ENCODE data around the gene USP35. TPM values are rescaled to one million over a fixed set of nuclear protein-coding genes. Genes with fewer than 3 reads are reported as not detected.

USP35 gene
- total RNA-seq, 1 experiment from 2014 or later = 6.0 TPM

DNA sequence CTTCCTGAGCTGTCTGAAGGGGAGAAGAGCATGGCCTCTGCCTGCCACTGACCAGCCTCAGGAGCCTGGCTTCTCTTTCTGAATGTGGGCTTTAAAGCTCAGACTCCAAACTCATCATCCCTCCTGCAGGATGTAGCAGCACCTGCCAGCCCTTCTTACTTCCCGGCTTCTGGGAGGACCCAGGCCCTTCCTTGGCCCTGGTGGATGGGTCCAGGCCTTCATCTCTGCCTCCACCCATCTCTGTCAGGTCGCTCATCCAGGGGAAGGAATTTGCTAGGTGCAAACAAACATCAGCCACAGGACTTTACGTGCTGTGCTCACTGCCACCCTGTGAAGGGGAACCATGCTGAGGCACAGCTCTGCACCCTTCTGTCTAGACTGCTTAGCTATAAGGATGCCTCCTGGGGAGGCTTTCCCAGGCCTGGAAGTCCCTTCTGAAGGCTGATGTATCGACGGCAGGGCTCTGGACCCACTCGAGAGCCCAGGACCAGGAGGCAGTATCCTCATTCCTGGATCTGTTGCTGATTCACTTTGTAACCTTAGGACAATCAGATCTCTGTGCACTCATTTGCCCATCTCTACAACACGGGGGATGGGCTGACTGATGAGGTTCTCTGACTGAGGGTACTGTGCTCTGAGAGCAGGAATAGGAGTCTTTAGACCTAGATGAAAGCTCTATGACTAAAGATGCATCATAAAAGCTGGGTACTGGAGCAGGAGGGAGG lies 30.9 kb downstream of the USP35 start:
- intact Hi-C loops (cut with micrococcal nuclease) = no loop called here
- H3K4me1 ChIP-seq (ENCODE audit: control insufficient read depth in 1 of 2, insufficient read depth in 2 of 2, low read length in 2 of 2) = peaks cover 0 to 7% of the 10 kb centered on the region in 2 experiments; a peak in 2 of 4 replicates
- no peaks in the 10 kb centered on the region for H3K27me3 ChIP-seq (ENCODE audit: insufficient read depth, low read length)
- no peaks in the 10 kb centered on the region for H3K79me2 ChIP-seq (ENCODE audit: insufficient read depth, low read length)
- H3K4me2 ChIP-seq (ENCODE audit: low read length) = no peak overlapping the region
- no peak overlapping the region for H2AFZ ChIP-seq (ENCODE audit: low read depth, low read length, poor library complexity, severe bottlenecking)
- H3K4me3 ChIP-seq (replicated peaks in 1 of 2; ENCODE audit: low read depth in 1 of 2, low read length in 2 of 2) = no peak overlapping the region
- ATAC-seq = no peak
- CTCF ChIA-PET = interaction anchor here (0.9 kb wide), 1 partner anchor 9 kb away, joined by 3 read pairs; no protein-coding TSS in a partner anchor
- TF ChIP-seq FOSL1 (IDR thresholded peaks at IDR 0.05; ENCODE audit: low read depth) (no peak), SIN3A (IDR thresholded peaks at IDR 0.05; ENCODE audit: low read depth) (no peak), ZNF274 (IDR thresholded peaks at IDR 0.05; ENCODE audit: low read depth, low read length) (no peak), EZH2phosphoT487 (IDR thresholded peaks at IDR 0.05; ENCODE audit: borderline replicate concordance) (no peak), CBX3 (IDR thresholded peaks at IDR 0.05; ENCODE audit: low read depth) (no peak), YY1 (IDR thresholded peaks at IDR 0.05; ENCODE audit: extremely low read depth, insufficient replicate concordance, low read depth, low read length) (no peak), EZH2 (IDR thresholded peaks at IDR 0.05) (no peak), ELF1 (IDR thresholded peaks at IDR 0.05; ENCODE audit: borderline replicate concordance, low read depth) (no peak), RAD21 (IDR thresholded peaks at IDR 0.05; ENCODE audit: low read depth) (no peak), CEBPB (IDR thresholded peaks at IDR 0.05; ENCODE audit: low read depth) (no peak)
- TF ChIP-seq, protein P1, sequence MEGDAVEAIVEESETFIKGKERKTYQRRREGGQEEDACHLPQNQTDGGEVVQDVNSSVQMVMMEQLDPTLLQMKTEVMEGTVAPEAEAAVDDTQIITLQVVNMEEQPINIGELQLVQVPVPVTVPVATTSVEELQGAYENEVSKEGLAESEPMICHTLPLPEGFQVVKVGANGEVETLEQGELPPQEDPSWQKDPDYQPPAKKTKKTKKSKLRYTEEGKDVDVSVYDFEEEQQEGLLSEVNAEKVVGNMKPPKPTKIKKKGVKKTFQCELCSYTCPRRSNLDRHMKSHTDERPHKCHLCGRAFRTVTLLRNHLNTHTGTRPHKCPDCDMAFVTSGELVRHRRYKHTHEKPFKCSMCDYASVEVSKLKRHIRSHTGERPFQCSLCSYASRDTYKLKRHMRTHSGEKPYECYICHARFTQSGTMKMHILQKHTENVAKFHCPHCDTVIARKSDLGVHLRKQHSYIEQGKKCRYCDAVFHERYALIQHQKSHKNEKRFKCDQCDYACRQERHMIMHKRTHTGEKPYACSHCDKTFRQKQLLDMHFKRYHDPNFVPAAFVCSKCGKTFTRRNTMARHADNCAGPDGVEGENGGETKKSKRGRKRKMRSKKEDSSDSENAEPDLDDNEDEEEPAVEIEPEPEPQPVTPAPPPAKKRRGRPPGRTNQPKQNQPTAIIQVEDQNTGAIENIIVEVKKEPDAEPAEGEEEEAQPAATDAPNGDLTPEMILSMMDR (IDR thresholded peaks at IDR 0.05 in 2 of 3, conservative IDR thresholded peaks at IDR 0.05 in 1 of 3; ENCODE audit: borderline replicate concordance in 1 of 3, insufficient read depth in 1 of 3, low read depth in 2 of 3, low read length in 2 of 3) = no peak
- TF ChIP-seq, protein P2, sequence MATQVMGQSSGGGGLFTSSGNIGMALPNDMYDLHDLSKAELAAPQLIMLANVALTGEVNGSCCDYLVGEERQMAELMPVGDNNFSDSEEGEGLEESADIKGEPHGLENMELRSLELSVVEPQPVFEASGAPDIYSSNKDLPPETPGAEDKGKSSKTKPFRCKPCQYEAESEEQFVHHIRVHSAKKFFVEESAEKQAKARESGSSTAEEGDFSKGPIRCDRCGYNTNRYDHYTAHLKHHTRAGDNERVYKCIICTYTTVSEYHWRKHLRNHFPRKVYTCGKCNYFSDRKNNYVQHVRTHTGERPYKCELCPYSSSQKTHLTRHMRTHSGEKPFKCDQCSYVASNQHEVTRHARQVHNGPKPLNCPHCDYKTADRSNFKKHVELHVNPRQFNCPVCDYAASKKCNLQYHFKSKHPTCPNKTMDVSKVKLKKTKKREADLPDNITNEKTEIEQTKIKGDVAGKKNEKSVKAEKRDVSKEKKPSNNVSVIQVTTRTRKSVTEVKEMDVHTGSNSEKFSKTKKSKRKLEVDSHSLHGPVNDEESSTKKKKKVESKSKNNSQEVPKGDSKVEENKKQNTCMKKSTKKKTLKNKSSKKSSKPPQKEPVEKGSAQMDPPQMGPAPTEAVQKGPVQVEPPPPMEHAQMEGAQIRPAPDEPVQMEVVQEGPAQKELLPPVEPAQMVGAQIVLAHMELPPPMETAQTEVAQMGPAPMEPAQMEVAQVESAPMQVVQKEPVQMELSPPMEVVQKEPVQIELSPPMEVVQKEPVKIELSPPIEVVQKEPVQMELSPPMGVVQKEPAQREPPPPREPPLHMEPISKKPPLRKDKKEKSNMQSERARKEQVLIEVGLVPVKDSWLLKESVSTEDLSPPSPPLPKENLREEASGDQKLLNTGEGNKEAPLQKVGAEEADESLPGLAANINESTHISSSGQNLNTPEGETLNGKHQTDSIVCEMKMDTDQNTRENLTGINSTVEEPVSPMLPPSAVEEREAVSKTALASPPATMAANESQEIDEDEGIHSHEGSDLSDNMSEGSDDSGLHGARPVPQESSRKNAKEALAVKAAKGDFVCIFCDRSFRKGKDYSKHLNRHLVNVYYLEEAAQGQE (IDR thresholded peaks at IDR 0.05; ENCODE audit: low read depth) = no peak
- H4K20me1 ChIP-seq (ENCODE audit: insufficient read depth) = no peaks in the 10 kb centered on the region
- H3K27ac ChIP-seq (ENCODE audit: low read depth, low read length) = no peak overlapping the region
- RAD21 ChIA-PET (ENCODE audit: low non-redundant PET in 1 of 2, low total read pairs in 2 of 2, uncharacterized antibody in 2 of 2, unreplicated experiment in 2 of 2) = no interaction called here
- POLR2A ChIA-PET = no interaction called here
- DNase-seq (ENCODE audit: low read depth, low spot score) = no peak
- H3K36me3 ChIP-seq (ENCODE audit: control insufficient read depth in 1 of 2, insufficient read depth in 2 of 2, low read length in 2 of 2) = peaks cover 0 to 4% of the 10 kb centered on the region in 2 experiments; a peak in 1 of 4 replicates
- H3K9me2 ChIP-seq (ENCODE audit: insufficient read depth) = no peaks in the 10 kb centered on the region
- no TSS peak for BruUV-seq (replicated peaks)
- H3K9ac ChIP-seq (ENCODE audit: low read length) = no peak overlapping the region
- no peaks in the 10 kb centered on the region for H3K9me3 ChIP-seq (ENCODE audit: control insufficient read depth in 1 of 2, insufficient read depth in 1 of 2, low read depth in 1 of 2, low read length in 2 of 2)
